OCI-M2 (cell line): ENCODE data around the gene SHE.

Experiments
- DNase-seq: peaks from one replicate; lab custom pipeline; 2025; ENCODE audit not compliant: unreplicated experiment; lab: John Stamatoyannopoulos, UW

Gene SHE

DNA sequence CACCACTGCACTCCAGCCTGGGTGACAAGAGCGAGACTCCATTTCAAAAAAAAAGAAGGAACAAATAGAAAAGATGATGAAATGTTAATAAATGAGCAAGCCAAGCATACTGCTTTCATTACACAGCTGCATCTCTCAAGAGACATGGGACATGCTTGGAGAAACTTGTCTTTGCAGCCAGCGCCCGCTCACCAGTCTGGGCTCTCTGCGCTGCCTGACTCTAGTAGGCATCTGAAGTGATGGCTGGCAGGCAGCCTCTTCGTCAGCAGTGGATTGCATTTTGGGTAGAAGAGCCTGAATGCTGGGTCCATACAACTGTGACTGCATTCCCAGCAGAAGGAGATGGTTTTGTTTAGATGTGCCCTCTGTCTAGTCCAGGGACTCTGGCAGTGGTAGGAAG lies 49.1 kb downstream of the SHE start:
- no peak for DNase-seq

DNA sequence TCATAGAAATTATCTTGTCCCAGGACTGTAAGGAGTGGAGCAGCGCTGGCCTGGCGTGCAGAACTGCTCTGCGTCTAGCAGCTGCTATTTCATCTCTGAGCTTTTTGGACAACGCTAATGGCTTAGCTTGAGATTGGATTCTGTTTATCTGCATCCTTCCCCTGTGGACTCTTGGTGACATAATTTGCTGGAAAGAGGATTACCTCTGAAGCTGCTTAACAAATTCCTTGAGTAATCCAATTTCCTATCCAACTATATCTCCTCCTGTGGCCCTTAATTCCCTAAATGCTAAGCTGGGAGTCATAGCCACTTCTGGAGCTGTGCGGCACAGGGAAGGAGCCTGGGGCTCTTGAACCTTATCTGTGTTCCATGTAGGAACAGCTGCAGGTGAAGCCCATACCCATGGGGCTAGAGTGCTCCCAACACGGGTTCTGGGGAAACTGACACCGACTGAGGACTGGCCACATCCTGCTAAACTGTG lies 53.8 kb downstream of the SHE start:
- no peak for DNase-seq

DNA sequence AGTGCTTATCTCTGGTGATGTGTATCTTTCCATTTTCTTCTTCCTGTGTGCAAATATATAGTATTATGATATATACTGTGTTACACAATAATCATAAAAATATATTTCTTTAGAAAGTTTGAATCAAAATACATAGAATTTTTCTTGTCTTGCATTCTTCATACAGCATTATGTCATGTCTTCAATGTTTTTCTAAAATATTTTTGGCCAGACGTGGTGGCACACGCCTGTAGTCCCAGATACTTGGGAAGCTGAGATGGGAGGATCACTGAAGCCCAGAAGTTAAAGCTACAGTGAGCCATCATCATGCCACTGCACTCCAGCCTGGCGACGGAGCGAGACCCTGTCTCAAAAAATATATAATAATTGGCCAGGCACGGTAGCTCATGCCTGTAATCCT lies 55.4 kb downstream of the SHE start:
- no peak for DNase-seq

DNA sequence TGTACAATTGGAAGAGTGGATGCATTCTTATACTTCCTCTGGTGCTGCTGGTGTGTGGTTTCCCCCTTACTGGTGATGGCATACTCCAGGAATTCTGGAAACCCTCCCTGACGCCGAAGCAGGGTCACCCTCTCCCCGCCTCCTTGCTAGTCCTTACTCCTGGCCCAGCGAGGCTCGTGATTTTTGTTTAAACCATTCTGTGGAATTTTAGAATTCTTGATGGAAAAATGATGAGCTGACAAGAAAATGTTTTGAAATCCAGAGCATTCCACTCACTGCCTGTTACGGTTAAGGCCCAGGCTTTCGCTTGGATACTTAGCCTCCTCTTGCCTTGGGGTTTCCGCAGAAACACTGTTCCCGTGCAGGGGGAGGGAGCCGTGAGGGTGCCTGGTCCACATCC lies 55.9 kb downstream of the SHE start:
- no peak for DNase-seq

DNA sequence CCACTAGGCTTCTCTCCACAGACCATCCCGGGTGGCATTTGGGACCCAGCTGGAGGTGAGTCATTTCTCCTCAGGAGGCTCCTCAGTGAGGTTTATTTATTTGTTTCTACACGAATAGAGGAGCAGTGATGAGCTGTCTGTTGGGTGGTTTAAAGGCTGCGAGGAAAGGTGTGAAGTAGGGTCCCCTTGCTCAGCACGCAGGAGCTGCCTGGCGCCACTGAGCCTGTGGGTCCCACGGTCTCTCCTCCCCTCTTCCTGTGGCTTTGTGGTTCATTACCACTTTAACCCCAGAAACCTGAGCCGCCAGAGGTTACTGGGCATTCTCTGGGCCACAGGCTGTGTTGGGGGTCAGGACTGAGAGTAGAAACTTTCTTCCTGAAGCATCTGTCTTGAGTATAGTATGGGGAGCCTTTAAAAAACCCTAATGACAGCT lies 57.2 kb downstream of the SHE start:
- DNase-seq = no peak

DNA sequence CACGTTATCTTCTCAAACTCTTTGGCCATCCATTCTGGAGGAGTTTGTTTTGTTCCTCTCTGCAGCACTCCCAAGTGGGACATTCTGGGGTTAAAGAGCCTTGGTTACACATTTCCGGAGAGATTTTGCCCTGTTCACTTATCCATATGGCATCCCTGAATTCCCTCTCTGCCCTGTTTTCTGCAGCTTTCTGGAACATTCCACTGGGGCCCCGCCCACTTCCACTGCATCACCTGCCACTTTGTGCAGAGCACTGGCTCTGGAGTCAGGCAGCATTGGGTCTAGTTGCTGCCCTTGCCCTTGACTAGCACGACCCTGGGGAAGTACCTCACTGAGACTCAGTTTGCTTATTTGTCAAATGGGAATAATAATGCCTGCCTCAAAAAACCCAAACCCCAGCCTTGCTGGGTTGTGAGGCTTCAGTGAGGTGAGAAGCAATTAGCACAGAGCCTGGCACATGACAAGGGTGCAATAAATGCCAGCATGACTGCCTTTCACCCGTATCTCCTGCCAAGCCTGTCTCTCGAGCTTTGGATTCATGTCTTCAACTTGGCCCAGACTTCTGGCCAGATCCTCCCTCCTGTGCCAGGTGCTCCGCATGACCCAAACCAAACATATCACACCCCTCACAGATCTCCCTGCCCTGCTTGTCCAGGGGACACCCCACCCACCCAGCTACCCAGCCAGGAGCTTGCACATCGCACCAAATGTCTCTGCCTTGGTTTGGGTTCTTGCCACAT lies 58.8 kb downstream of the SHE start:
- no peak for DNase-seq

DNA sequence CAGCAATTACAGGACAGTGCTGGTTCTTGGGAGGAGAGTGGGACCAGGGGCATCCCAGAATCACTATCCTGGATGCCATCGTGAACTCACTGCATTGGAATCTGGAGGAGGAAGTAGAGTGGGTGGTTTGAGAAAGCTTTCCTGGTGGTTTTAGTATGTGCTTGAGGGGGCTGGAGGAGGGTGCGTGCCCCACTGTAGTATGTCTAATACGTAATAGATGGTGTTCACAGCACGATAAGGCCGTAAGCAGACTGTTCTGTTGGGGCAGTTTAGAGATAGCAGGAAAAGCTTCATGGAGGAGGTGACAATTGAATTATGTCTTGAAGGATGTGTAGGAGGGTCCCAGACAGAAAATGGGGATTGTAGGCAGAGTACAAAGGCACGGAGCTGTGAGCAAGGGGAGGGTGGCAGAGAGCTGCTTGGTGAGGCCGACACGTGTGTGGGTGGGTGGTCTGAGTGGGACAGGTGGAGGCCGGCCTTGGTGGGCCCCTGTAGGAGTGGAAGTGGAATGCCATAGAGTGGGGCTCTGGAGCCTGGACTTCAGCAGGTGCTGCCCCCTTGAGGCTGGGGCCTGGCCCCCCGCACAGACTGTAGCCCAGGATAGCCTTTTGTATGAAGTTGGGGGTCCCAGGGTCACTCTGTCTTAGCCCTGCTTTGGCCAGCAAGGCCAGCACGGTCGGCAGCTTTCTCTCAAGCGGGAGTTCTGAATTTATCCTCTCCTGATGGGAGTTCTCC lies 60.0 kb downstream of the SHE start:
- no peak for DNase-seq

DNA sequence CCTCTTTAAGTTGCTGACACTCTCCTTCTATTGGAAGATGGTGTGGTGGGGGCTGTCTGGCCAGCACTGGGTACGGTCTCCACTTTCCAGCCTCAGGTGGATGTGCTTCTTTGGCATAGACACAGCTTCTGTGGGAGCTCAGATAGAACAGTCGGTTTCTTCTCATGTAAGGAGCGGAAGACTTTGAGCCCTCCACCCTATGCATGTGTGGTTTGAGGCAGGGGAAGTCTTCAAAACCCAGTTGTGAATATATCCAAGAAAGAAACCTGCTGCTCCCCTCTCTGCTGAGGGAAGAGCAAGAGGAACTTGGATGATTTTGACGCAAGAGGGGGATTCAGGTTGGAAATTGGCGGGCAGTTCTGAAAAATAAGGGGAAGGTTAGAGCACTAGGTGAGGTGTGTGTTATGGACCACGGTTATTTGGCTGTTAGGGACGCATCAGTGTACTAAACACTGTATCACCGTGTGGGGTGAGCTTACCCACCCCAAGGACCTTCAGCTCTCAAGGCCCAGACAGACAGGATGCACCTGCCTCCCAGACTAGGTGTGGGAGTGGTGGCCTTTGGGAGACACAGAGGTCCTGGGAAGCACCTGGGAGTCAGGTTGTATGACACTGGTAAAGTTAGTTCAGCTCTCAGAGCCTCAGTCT lies 60.8 kb downstream of the SHE start:
- no peak for DNase-seq

DNA sequence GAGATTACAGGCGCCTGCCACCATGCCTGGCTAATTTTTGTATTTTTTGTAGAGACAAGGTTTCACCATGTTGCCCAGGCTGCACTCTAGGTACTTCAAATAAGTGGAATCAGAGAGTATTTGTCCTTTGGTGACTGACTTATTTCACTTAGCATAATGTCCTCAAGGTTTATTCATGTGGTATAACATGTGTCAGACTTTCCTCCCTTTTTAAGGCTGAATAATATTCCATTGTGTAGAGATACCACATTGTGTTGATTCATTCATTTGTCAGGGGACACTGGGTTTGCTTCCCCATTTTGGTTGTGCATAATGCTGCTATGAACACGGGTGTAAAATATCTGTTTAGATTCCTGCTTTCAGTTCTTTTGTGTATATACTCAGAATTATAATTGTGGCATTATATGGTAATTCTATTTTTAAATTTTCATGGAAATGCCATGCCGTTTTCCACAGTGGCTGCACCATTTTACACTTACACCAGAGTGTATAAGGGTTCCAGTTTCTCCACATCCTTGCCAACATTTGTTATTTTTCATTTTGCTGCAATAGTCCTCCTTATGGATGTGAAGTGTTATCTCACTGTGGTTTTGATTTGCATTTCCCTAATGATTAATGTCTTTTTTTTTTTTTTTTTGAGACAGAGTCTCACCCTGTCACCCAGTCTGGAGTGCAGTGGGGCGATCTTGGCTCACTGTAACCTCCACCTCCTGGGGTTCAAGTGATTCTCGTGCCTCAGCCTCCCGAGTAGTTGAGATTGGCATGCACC lies 62.0 kb downstream of the SHE start:
- DNase-seq = no peak

DNA sequence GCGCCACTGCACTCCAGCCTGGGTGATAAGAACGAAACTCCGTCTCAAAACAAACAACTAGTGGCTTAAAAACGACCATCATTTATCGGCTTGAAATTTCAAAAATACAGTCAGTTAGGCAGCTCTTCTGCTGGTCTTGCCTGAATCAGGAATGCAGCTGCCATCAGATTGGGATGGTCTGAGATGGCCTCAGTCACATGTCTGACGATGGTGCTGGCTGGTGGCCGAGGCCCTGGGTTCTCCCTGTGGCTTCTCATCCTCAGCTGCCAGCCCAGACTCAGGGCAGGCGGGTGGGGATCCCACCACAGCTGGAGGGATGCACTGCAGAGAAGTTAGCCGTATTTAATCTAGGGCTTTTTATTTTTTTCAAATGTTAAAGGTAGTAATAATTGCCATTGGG lies 65.8 kb downstream of the SHE start:
- no peak for DNase-seq

DNA sequence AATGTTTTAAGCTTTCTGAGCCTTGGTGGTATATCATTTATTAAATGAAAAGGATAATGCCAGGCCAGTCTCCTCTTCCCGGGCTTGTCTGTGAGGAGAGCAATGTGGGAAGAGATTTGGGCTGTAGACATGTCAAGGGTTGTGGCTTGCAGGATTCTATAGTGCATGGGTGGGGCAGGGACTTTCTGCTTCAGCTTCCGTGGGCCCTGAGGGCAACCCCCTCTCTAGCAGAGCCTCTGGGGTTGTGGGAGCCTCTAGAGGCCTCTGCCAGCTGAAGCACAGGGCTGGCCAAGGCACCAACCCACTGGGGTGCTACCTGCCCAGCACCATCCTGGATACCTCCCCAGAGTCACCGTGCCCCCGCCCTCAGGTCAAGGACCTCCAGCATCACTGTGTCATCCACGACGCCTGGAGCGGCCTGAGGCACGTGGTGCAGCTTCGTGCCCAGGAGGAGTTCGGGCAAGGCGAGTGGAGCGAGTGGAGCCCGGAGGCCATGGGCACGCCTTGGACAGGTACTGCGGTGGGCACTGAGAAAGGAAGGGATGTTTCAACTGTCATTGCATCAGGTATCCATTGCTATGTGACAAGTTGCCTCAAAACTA lies 66.5 kb downstream of the SHE start:
- no peak for DNase-seq

DNA sequence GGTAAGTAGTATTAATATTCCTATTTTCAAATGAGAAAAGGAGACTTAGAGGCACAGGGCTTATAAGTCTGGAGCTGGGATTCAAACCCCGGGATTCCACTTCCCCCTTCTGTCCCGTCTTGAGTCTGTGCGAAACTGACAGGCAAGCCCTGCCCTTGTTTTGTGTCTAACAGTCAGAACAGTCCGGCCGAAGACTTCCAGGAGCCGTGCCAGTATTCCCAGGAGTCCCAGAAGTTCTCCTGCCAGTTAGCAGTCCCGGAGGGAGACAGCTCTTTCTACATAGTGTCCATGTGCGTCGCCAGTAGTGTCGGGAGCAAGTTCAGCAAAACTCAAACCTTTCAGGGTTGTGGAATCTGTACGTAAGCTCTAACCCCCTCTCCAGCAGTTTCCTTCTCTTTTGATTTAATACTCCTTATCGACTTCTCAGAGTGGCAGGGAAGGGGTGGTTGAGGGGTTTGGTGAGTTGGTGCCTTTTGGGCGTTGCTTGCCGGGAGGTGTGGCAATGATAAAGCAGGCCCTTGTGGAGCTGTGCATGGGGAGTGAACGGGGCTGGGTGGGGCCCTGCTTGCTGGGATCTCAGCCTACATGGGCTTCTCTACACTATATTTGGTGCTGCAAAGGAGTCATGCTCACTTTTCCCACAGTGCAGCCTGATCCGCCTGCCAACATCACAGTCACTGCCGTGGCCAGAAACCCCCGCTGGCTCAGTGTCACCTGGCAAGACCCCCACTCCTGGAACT lies 67.7 kb downstream of the SHE start:
- DNase-seq = no peak

DNA sequence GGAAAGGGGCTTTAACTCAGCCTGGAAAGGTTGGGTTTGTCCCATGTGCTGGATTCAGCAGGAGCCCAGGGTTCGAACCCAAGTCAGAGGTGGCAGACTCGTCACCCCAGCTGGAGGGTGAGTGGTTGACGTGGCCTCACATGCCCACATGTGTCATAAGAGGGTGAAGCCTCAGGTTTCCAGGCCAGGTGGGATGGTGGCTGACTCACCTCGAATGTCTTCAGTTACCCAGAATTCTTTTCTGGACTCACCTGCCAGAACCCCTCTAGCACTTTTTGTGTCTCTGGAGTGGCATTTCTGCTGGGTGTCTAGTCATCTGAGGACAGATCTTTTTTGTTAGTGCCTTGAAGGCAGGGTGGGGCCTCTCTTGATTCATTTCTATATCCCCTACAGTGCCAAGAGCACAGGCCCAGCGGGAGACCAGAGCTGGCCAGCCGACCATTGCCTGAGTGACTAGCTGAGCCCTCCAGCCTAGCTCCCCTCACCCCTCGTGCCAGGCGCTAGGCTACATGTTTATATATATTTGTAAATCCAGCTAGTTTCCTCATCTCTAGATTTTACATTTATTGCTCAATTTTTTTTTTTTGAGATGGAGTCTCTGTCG lies 68.9 kb downstream of the SHE start:
- no peak for DNase-seq

DNA sequence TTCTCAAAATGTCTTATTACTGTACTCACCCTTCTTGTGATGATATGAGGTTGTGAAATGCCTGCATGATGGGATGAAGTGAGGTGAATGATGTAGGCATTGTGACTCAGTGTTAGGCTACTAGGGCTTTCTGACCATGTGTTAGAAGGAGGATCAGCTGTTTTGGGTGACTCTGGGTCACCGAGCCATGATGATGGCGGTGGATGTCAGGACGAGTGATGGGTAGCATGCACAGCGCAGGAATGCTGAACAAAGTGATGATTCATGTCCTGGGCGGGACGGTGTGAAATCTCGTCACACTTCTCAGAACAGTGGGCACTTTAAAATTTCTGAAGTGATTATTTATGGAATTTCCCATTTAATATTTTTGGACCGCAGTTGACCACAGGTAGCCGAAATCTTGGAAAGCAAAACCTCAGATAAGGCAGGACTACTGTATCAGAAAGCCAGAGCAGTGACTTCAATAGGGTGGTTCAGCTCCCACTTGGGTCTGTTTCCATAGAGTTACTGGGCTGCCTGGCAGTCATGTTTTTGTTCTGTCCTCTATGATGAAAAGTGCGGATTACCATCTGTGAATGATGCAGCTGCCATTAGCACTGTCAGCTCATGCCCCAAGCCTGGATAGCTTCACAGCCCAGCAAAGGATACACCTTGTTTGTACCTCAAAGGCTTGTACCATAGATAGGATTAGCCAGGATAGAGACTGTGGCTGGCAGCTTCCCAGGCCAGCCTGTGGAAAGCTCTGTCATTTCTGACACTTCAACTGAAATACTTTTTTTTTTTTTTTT lies 70.4 kb downstream of the SHE start:
- DNase-seq = no peak

DNA sequence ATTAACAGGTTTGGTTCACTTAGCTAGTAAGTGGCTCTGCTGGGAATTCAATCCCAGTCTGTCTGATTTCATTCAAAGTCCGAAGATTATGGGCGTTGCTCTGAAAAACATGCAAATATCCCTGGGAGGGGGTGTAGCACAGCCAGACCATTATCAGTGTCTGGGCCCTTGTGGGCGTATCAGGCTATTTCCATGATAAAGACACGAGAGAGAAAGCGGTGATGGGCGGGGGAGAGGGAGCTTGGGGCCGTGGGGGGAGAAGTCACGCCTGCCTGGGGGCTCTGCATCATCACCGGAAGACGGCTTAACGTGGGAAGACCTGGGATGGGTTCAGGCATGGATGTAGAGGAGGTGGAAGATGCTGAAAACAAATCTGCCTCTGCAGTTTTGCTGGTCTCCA lies 71.3 kb downstream of the SHE start:
- DNase-seq = no peak

DNA sequence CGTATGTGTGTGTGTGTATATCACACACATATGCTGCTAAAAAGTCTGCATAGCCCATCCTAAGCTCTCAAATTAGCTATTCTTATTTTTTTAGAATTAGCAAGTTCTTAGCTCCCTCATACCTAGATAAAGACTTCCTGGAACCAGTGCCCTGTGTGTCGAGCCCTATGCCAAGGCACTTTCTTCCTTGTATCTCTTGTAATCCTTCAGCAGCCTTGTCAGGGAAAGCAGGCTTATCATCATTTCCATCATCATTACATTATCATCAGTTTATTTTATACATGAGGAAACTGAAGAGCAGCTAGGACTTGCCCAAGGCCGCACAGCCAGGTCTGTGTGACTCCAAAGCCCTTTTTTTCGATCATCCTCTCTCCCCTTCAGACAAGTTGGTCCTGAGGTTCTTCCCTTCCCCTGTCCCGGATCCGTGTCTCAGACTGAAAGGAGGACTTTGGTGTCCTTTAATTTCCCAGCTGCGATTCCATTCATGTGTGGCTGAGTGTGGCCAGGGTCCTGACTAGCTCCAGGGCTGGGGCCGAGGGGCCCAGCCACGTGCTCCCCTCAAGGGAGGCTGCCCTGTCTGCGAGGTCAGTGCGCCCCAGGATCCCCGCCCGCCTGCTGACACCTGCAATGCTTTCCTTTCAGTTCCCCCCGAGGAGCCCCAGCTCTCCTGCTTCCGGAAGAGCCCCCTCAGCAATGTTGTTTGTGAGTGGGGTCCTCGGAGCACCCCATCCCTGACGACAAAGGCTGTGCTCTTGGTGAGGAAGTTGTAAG lies 72.2 kb downstream of the SHE start:
- DNase-seq = no peak
